Measurements from ENCODE around the gene CHCHD5. TPM values are rescaled to one million over a fixed set of nuclear protein-coding genes. Genes with fewer than 3 reads are reported as not detected.

CHCHD5 gene
- total and polyA plus RNA-seq, 2 donors from 2014 or later, result 39.6 to 104 TPM

DNA sequence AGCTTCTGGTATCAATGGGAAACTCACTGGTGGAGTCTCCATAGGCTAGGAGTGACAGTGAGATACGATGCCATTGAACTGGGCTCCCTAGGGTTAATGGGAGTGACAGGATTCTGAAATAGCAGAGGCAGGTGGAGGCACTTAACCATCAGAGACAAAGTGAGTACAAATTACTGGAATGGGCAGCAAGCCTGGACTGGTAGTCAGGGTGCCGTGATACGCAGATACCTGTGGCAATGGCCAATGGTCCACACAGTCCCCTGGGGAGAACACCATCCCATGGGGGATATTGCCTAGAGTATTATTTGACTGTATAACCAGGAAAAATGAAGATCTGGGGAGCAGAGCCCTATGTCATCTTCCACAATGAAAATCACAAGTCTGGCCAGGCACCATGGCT is 17.3 kb downstream of the CHCHD5 start:
- no peak overlapping the region for H3K9ac ChIP-seq (ENCODE audit: low read length in 3 of 3)
- H3K4me1 ChIP-seq (ENCODE audit: control insufficient read depth in 2 of 3, insufficient read depth in 2 of 3, low read depth in 1 of 3, low read length in 3 of 3), result peaks cover 0 to 3% (median 0%) of the 10 kb centered on the region in 3 donors
- TF ChIP-seq, protein P1, sequence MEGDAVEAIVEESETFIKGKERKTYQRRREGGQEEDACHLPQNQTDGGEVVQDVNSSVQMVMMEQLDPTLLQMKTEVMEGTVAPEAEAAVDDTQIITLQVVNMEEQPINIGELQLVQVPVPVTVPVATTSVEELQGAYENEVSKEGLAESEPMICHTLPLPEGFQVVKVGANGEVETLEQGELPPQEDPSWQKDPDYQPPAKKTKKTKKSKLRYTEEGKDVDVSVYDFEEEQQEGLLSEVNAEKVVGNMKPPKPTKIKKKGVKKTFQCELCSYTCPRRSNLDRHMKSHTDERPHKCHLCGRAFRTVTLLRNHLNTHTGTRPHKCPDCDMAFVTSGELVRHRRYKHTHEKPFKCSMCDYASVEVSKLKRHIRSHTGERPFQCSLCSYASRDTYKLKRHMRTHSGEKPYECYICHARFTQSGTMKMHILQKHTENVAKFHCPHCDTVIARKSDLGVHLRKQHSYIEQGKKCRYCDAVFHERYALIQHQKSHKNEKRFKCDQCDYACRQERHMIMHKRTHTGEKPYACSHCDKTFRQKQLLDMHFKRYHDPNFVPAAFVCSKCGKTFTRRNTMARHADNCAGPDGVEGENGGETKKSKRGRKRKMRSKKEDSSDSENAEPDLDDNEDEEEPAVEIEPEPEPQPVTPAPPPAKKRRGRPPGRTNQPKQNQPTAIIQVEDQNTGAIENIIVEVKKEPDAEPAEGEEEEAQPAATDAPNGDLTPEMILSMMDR (IDR thresholded peaks at IDR 0.05; ENCODE audit: borderline replicate concordance, extremely low read depth, insufficient read depth), result no peak
- FAIRE-seq (no peak), DNase-seq (no peak)
- H3K9me3 ChIP-seq (ENCODE audit: control insufficient read depth in 2 of 3, insufficient read depth in 1 of 3, low read length in 3 of 3), result no peaks in the 10 kb centered on the region
- intact Hi-C loops (cut with DNase I), result loop anchor here (10.0 kb wide), 1 partner anchor 123 kb away; the partner anchor contains the start of gene NT5DC4
- no peak overlapping the region for H3K27ac ChIP-seq (ENCODE audit: low read depth in 2 of 2, low read length in 2 of 2)
- no peak overlapping the region for H3K4me3 ChIP-seq (ENCODE audit: low read length in 3 of 3)
- H3K36me3 ChIP-seq (ENCODE audit: control insufficient read depth in 2 of 3, insufficient read depth in 3 of 3, low read length in 3 of 3), result no peaks in the 10 kb centered on the region
- no peaks in the 10 kb centered on the region for H3K27me3 ChIP-seq (ENCODE audit: control insufficient read depth, insufficient read depth, low read length)

DNA sequence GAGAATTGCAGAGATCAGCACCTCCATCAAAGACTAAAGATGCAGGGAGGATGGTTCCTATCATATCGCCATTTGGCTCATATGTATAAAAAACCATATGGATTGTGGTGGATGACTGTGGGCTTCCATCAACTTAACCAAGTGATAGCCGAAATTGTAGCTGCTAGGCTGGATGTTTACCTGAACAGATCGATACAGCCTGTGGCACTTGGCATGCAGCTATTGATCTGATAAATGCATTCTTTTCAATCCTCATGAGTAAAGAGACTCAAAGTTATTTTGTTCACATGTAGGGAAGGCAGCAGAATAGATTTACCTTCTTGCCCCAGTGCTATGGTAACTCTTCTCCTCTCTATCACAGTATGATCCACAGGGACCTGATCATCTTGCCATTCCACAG is 18.5 kb downstream of the CHCHD5 start:
- Histone ChIP-seq H3K36me3 (ENCODE audit: control insufficient read depth in 2 of 3, insufficient read depth in 3 of 3, low read length in 3 of 3) (no peaks in the 10 kb centered on the region), H3K27ac (ENCODE audit: low read depth in 2 of 2, low read length in 2 of 2) (no peak overlapping the region), H3K27me3 (ENCODE audit: control insufficient read depth, insufficient read depth, low read length) (no peaks in the 10 kb centered on the region), H3K9ac (ENCODE audit: low read length in 3 of 3) (no peak overlapping the region), H3K9me3 (ENCODE audit: control insufficient read depth in 2 of 3, insufficient read depth in 1 of 3, low read length in 3 of 3) (no peaks in the 10 kb centered on the region), H3K4me3 (ENCODE audit: low read length in 3 of 3) (no peak overlapping the region), H3K4me1 (ENCODE audit: control insufficient read depth in 2 of 3, insufficient read depth in 2 of 3, low read depth in 1 of 3, low read length in 3 of 3) (peaks cover 0 to 3% (median 0%) of the 10 kb centered on the region in 3 donors)
- FAIRE-seq, result no peak
- TF ChIP-seq, protein P1 (IDR thresholded peaks at IDR 0.05; ENCODE audit: borderline replicate concordance, extremely low read depth, insufficient read depth), result no peak
- no peak for DNase-seq
- intact Hi-C loops (cut with DNase I), result loop anchor here (10.0 kb wide), 1 partner anchor 122 kb away; the partner anchor contains the start of gene NT5DC4

DNA sequence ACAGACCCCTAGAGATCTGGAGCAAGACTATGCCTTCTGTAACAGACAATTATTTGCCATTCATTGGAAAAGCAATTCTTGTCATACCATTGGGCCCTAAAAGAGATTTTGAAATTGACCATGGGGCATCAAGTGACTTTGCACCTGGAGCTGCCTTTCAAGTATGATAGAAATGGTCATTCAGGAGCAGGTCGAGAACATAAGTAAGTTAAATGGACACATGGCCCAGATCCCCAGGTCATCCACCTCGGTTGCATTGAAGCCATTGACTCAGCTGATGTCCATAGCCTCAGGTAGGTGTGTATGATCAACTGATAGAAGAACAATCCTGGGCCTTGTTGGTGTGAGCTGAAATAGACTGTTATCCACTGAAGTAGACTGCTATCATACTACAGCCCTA is 19.3 kb downstream of the CHCHD5 start:
- no peak for DNase-seq
- FAIRE-seq, result no peak
- Histone ChIP-seq H3K4me3 (ENCODE audit: low read length in 3 of 3) (no peak overlapping the region), H3K4me1 (ENCODE audit: control insufficient read depth in 2 of 3, insufficient read depth in 2 of 3, low read depth in 1 of 3, low read length in 3 of 3) (peaks cover 0 to 3% (median 0%) of the 10 kb centered on the region in 3 donors), H3K36me3 (ENCODE audit: control insufficient read depth in 2 of 3, insufficient read depth in 3 of 3, low read length in 3 of 3) (no peaks in the 10 kb centered on the region), H3K27ac (ENCODE audit: low read depth in 2 of 2, low read length in 2 of 2) (no peak overlapping the region), H3K9ac (ENCODE audit: low read length in 3 of 3) (no peak overlapping the region), H3K9me3 (ENCODE audit: control insufficient read depth in 2 of 3, insufficient read depth in 1 of 3, low read length in 3 of 3) (no peaks in the 10 kb centered on the region), H3K27me3 (ENCODE audit: control insufficient read depth, insufficient read depth, low read length) (no peaks in the 10 kb centered on the region)
- TF ChIP-seq, protein P1 (IDR thresholded peaks at IDR 0.05; ENCODE audit: borderline replicate concordance, extremely low read depth, insufficient read depth), result no peak
- intact Hi-C loops (cut with DNase I), result loop anchor here (10.0 kb wide), 1 partner anchor 121 kb away; the partner anchor contains the start of gene NT5DC4

DNA sequence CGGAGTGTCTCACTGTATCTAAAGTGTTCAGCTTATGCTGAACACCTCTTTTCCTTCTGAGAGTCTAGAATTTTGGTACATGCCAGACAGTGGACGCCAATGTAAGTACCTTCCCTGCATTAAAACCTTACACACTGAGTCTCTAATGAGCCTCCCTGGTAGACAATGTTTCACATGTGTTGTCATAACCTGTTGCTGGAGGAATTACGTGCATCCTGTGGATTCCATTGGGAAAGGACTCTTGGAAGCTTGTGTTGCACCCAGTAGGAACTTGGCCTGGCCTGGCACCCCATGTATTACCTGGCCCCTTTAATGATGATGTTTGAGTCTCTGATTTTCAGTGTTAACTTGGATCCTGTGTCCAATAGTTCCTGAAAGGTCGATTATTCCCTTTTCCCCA is 20.5 kb downstream of the CHCHD5 start:
- intact Hi-C loops (cut with DNase I), result loop anchor here (10.0 kb wide), 1 partner anchor 120 kb away; the partner anchor contains the start of gene NT5DC4
- FAIRE-seq (no peak), DNase-seq (no peak)
- Histone ChIP-seq H3K36me3 (ENCODE audit: control insufficient read depth in 2 of 3, insufficient read depth in 3 of 3, low read length in 3 of 3) (no peaks in the 10 kb centered on the region), H3K4me3 (ENCODE audit: low read length in 3 of 3) (no peak overlapping the region), H3K4me1 (ENCODE audit: control insufficient read depth in 2 of 3, insufficient read depth in 2 of 3, low read depth in 1 of 3, low read length in 3 of 3) (peaks cover 0 to under 1% (median 0%) of the 10 kb centered on the region in 3 donors), H3K27me3 (ENCODE audit: control insufficient read depth, insufficient read depth, low read length) (no peaks in the 10 kb centered on the region), H3K9me3 (ENCODE audit: control insufficient read depth in 2 of 3, insufficient read depth in 1 of 3, low read length in 3 of 3) (no peaks in the 10 kb centered on the region), H3K9ac (ENCODE audit: low read length in 3 of 3) (no peak overlapping the region), H3K27ac (ENCODE audit: low read depth in 2 of 2, low read length in 2 of 2) (no peak overlapping the region)
- TF ChIP-seq, protein P1 (IDR thresholded peaks at IDR 0.05; ENCODE audit: borderline replicate concordance, extremely low read depth, insufficient read depth), result no peak

Measured in kidney (tissue), 14 donors.